DMS53 treated with DMSO at 0.1 percent for 48 hours (cell line): ENCODE results near the gene LRRC17.
"Not testable (repeated sequence)": the region's sequence is repeated elsewhere in the genome, so short reads cannot be mapped to it uniquely, and the experiment has no call there.

Experiments
- DNase-seq: peaks from one replicate; lab custom pipeline; 2025; ENCODE audit not compliant: unreplicated experiment; lab: John Stamatoyannopoulos, UW

LRRC17 gene

DNA sequence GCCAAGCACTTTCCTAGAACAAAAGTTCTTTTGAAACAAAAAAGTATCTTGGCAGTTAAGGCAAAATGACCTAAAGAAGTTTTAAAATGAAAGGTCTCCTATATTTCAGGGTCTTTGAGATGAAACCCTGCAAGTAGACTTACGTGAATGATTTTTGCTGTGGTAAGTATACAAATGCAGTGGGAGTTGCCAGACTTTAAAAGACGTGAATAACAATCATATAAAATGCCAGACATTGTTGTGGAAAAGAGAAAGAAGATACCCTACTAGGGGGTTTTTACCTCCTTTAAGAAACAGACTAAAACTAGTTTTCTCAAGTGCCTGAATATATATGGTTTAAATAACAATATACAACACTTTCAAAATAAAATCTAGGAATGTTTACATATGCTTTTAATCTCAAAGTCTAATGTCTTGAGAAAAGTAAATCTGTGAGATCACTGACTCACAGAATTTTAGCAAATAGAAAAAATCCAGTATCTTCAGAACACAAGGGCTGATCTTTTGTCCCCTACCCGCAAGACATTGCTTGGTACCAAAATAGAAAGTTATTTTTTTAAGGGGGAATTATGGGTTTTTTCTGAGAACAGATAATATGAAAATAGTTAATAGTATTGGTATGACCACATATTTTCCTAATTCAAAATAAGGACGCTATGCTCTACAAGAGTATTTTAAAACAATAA, 29.5 kb downstream of the LRRC17 start:
- no peak for DNase-seq

DNA sequence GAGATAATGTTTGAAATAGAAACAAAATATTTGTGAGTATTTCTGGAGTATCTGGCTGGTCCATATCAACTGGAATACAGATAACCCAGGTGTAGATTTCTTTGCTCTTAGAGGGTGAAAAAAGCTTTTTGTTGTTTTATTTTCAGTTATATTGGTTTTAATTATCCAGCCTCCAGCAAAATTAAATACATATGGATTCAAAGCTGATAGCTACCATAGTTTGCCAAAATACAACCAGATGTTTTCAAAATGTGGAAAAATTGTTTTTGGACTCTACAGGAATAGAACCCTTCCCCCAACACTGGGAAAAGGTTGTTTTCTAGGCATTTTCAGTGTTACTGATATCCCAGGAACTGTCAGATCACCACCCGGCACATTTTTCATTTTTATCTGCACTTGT, 30.1 kb downstream of the LRRC17 start:
- no peak for DNase-seq

DNA sequence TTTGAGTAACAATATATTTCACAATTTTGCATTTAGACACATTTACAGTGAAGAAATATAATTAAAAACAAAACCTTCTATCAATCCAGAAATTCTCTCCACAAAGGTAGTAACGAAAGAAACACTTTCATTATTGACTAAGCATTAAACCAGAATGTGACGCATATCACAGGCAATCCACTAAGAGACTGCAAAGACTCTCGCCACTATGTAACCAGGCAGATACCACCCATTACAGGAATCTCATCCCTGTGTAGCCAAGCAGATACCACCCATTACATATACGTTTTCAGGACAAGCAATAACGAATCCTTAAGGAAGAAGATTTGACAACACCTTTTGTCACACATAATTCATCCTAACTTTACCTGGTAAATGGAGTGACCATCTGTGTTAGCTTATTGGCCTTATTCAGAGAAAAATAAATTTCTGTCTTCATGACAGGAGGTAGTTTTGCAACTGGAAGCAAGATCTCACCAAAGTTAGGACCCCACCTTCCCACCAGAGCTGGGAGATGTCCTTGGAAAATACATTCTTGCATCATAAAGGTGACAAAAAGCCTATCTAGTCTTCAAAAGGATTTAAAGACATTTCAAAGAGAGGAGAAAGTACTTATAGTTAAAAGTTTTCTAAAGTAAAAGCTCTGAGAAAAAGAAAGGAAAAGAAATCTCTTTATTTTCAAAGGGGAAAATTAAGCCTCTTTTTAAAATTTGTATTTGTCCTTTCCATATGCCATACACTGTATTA, 30.8 kb downstream of the LRRC17 start:
- no peak for DNase-seq

DNA sequence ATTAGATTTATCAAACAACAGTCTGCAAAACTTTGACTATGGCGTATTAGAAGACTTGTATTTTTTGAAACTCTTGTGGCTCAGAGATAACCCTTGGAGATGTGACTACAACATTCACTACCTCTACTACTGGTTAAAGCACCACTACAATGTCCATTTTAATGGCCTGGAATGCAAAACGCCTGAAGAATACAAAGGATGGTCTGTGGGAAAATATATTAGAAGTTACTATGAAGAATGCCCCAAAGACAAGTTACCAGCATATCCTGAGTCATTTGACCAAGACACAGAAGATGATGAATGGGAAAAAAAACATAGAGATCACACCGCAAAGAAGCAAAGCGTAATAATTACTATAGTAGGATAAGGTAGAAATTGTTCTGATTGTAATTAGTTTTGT, 31.4 kb downstream of the LRRC17 start:
- no peak for DNase-seq

DNA sequence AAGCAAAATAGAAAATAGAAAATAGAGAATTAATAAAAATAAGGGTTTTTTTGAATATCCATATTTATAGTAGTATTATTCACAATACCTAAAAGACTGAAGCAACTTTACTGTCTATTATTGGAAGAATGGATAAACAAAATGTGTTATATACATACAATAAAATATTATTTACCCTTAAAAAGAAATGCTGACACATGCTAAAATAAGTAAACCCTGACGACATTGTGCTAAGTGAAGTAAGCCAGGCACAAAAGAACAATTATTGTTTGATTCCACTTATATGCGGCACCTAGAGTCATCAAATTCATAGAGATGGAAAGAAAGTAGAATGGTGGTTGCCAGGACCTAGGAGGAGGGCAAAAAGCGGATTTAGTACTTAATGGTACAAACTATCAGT, 39.0 kb downstream of the LRRC17 start:
- no peak for DNase-seq

DNA sequence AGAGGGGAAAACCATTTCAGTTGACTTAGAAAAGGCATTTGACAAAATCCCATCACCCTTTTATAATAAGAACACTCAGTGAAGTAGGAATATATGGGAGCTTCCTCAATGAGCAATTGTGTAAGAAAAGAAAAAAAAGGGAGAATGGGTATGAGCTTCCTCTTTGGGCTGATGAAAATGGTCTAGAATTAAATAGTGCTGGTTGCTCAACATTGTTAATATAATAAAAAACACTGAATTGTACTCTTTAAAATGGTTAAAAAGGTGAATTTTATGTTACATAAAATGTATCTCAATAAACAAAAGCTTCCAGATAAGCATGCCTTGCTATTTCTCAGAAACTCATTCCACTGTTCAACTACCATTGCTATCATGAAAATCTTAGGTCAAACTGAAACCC, 40.6 kb downstream of the LRRC17 start:
- no peak for DNase-seq

DNA sequence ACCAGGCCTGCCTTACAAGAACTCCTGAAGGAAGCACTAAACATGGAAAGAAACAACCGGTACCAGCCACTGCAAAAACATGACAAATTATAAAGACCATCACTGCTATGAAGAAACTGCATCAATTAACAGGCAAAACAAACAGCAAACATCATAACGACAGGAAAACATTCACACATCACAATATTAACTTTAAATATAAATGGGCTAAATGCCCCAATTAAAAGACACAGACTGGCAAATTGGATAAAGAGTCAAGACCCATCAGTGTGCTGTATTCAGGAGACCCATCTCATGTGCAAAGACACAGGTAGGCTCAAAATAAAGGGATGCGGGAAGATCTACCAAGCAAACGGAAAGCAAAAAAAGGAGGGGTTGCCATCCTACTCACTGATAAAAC, 41.6 kb downstream of the LRRC17 start:
- DNase-seq = not testable (repeated sequence)

DNA sequence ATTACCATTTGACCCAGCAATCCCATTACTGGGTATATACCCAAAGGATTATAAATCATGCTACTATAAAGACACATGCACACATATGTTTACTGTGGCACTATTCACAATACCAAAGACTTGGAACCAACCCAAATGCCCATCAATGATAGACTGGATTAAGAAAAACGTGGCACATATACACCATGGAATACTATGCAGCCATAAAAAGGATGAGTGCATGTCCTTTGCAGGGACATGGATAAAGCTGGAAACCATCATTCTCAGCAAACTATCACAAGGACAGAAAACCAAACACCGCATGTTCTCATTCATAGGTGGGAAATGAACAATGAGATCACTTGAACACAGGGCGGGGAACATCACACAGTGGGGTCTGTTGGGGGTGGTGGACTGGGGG, 45.2 kb downstream of the LRRC17 start:
- not testable (repeated sequence) for DNase-seq

DNA sequence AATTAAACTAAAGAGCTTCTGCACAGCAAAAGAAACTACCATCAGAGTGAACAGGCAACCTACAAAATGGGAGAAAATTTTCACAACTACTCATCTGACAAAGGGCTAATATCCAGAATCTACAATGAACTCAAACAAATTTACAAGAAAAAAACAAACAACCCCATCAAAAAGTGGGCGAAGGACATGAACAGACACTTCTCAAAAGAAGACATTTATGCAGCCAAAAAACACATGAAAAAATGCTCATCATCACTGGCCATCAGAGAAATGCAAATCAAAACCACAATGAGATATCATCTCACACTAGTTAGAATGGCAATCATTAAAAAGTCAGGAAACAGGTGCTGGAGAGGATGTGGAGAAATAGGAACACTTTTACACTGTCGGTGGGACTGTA, 49.2 kb downstream of the LRRC17 start:
- DNase-seq = not testable (repeated sequence)

DNA sequence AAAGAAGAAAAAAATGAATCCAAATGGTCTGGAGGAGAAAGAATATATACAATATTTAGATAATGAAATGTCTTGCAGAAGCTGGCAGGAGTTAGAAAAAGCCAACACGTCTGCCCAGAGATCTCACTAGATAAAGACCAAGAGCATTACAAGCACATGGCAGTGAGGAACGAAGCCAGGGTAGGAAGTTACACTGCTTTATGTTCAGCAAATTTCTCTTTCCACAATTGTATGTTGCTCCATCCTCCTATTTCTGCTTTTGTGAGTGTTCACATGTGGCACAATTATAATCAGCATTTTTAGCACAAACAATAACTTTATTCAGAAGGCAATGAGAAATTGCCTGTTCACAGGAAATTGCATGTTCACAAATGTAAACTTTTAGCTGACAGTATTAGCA, 53.7 kb downstream of the LRRC17 start:
- DNase-seq = no peak

DNA sequence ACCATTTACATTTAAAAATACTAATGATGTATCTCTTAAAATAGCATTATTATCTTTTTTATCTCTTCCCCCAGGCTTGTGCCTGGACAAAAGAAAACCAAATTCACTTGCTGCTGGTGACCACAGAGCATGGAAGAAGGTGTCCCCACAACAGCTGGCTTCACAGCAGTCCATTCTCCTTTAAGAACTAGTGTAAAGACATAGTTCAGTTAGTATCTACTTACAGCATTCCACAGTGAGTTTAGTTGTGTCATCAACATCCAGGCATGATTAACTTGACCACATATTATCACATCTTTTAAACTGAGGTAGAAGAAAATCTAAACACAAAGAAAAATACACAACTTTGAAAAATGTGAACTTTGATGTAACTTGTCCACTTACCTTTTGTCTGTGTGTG, 55.0 kb downstream of the LRRC17 start:
- DNase-seq = no peak

DNA sequence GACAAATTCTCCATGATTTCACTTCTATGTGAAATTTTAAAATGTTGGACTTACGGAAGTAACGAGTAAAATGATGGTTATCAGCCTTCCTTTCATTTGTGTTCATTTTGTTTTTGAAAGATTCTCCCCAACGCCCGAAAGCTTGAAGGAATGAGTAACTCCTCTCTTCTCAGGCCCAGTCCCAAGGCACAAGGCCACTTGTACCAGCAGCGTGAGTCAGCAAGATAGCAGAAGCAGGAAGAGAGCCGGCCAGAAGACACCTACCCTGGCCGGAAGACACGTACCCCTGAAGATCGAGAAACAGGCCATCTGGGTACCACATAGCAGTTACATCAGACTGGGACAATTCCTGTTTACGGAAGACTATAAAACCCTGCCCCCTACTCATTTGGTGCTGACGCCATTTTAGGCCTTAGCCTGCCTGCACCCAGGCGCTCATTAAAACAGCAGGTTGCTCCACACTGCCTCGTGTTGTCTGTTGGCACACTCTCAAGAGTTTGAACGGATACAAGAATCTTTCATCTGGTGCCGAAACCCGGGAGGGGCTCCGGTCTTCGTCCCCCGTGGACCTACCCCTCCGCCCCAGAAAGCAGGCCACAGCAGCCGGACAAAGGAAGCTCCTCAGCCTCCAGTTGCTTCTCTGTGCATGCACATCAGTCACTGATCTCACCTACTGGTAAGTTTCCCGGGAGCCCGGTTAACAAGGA, 60.4 kb downstream of the LRRC17 start:
- DNase-seq = no peak

DNA sequence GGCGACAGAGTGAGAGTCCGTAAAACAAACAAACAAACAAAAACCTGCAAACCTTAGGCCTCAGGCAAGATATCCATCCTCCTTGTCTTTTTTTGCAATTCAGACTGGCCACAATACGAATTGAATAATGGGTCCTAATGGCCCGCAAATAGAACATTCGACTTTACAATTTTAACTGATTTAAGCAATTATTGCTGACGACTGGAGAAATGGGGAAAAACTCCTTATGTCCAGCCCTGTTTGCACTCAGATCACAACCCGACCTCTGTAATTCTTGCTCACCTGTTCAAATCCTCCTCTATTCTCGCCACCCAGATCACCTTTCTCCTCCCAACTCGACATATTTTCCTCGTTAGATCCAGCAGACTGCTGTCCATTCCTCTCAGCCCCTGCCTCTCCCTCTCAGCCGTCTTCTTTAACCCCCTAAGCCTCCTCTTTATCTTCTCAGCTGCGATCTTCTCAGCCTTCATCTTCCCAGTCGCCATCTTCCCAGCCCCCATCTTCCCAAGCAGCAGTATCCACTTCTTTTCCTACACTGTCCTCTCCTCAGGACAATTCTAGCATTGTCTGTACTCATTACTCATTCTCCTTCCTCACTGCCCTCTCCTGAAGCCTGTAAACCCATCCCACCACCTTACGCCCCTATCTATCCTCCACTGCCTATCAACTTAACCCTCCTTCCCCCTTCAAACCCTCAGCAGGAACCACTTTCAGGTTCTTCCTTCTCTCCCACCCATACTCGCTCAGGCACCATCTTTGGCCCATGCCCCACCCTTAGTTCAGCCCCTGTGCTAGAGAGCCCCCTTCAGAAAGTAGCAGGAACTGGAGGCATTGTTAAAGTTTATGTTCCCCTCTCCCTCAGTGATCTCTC, 61.8 kb downstream of the LRRC17 start:
- DNase-seq = no peak

DNA sequence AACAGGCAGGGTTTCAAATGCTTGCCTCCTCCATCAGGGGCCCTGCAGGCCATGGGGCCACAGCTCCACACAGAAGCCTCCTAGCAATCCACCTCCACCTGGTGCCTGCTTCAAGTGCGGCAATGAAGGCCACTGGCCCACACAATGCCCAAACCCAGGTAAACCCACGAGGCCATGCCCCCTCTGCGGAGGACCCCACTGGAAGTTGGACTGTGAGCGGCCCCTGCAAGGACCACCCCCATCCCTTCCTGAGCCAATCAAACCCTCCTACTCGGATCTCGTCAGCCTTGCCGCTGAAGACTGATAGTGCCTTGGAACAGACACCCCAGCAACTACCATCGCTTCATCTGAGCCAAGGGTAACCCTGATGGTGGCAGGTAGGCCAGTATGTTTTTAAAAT, 63.1 kb downstream of the LRRC17 start:
- DNase-seq = no peak

DNA sequence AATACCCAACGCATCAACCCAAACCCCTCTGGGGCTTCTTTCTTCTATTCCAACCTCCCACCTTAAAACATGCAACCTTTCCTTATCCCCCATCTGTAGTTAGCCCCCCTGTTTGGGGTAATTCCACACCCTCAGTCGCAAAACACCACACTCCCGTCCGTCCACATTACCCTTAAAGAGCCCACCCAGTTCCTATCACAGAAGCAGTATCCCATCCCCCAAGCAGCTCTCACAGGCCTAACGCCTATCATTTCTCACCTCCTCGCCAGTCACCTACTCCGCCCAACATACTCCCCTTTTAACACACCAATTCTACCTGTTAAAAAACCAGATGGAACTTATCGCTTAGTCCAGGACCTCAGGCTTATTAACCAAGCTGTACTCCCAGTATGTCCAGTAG, 63.7 kb downstream of the LRRC17 start:
- no peak for DNase-seq

DNA sequence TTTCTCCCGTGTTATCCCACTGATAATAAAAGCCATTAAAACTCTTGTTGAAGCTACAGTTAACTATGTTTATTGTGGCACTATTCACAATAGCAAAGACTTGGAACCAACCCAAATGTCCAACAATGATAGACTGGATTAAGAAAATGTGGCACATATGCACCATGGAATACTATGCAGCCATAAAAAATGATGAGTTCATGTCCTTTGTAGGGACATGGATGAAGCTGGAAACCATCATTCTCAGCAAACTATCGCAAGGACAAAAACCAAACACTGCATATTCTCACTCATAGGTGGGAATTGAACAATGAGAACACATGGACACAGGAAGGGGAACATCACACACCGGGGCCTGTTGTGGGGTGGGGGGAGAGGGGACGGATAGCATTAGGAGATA, 64.8 kb downstream of the LRRC17 start:
- DNase-seq = not testable (repeated sequence)

DNA sequence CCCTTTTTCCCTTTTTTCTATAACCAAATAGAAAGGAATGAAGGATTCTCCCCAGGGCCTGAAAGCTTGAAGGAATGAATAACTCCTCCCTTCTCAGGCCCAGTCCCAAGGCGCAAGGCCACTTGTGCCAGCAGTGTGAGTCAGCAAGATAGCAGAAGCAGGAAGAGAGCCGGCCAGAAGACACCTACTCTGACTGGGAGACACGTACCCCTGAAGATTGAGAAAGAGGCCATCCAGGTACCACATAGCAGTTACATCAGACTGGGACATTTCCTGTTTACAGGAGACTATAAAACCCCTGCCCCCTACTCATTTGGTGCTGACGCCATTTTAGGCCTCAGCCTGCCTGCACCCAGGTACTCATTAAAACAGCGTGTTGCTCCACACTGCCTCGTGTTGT, 65.5 kb downstream of the LRRC17 start:
- no peak for DNase-seq

DNA sequence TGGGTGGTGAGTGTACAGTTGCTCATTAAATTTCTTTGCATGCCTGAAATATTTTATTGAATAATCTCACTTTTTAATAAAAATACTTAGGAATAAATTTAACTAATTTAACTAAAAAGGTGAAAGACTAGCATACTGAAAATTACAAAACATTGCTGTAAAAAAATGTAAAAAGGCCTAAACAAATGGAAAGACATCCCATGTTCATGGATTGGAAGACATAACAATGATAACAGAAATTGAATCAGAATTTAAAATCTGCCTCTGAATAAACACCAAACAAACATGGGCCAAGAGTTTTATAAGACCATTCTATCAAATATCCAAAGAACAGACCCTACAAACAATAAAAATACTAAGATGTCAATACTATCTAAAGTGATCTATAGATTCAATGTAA, 66.9 kb downstream of the LRRC17 start:
- no peak for DNase-seq

DNA sequence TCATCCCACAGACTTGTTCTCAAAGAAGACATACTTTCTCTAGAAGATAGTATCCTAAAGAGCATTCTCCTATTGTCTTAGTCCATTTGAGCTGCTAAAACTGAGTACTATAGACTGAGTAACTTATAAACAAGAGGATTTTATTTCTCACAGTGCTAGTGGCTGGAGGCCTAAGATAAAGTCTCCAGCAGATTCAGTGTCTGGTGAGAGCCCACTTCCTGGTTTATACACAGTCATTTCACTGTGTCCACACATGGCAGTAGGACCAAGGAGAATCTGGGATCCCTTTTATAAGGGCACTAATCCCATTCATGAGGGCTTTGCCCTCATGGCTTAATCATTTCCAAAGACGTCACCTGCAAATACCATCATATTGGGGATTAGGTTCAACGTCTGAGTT, 68.7 kb downstream of the LRRC17 start:
- DNase-seq = no peak

DNA sequence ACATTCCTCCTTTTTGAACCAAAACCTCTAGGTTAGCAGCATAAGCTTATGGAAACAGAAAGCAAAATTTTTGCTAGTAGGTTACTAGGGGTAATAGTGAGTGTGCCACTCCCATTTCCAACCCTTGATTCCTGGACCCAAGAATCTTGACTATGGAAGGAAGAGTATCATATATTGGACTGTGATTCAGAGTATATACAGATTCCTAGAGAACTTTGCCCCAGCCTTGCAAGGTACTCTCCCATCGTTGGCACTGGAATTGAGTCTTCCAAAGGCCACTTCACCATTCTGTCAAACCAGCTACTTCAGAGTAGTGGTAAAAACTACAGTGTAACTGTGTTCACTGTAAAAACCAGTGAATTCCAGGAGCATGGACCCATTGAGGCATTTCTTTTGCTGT, 69.4 kb downstream of the LRRC17 start:
- DNase-seq = no peak

DNA sequence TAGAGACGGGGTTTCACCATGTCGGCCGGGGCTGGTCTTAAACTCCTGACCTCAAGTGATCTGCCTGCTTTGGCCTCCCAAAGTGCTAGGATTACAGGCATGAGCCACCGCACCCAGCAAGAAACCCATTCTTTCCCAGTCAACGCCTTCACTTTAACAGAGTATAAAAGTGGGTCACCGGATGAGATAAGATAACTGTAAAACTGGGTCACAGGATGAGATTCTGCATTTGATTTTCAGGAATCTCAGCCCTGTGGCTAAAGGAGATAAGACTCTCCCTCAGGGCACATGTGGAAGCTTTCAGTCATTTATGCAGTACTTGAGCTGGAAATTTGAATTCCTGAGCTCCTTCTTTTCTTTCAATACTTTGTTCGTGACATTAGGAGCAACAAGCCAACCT, 70.8 kb downstream of the LRRC17 start:
- no peak for DNase-seq
